GM19043 (cell line): ENCODE measurements around the gene IRF8.
"Not testable (repeated sequence)": the region's sequence is repeated elsewhere in the genome, so short reads cannot be mapped to it uniquely, and the experiment has no call there.

Experiments
- ATAC-seq: cut with Tn5 transposase; IDR thresholded peaks from one replicate; pipeline ENCODE4 v1.9.1; 2021; ENCODE audit warnings: low read depth; ENCODE audit not compliant: unreplicated experiment

Gene IRF8

DNA sequence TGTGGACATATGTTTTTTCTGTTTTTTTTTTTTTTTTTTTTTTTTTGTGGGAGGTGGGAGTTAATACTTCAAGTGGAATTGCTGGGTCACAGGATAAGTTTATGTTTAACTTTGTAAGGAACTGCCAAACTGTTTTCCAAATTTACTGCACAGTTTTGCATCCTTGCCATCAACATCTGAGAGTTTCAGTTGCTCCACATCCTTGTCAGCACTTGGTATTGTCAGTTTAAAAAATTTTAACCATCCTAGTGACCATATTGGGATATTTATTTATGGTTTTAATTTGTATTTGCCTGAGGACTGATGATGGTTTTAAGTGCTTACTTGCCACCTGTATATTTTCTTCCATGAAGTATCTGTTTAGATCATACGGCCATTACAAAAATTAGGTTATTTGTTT lies 34.0 kb upstream of the IRF8 start:
- no peak for ATAC-seq

DNA sequence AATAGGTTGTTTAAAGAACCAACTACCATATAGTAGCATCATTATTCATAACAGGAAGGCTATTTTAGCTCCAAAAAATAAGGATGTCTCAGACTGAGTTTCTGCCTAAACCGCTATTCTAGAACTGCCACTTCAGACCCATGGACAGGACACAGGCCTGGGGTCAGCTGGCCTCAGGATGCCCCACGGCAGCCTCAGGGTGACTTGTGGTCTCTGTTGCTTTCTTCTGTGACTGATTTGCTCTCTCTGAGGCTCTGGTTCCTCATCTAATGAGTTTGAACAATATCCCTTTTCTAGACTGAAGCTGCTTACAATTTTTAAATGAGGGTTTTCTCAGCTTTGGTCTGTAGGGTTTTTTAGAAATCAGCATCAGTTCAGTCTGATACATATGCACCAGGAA lies 31.8 kb upstream of the IRF8 start:
- ATAC-seq: no peak

DNA sequence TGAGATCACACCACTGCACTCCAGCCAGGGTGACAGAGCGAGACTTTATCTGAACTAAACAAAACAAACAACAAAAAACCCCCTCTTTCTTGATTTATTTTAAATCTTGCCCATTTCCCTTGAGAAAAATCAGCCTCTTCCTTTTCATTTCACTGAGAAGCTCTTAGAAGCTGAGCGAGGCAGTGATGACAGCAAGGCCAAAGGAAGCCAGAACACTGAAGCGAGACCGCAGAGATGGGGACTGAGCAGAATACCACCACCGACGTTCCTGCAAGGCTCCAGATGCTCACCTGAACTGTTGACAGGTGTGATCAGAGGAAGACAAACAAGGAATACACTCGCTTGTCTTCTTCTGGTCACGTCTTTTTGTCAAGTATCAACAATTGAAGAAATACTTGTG lies 30.5 kb upstream of the IRF8 start:
- no peak for ATAC-seq

DNA sequence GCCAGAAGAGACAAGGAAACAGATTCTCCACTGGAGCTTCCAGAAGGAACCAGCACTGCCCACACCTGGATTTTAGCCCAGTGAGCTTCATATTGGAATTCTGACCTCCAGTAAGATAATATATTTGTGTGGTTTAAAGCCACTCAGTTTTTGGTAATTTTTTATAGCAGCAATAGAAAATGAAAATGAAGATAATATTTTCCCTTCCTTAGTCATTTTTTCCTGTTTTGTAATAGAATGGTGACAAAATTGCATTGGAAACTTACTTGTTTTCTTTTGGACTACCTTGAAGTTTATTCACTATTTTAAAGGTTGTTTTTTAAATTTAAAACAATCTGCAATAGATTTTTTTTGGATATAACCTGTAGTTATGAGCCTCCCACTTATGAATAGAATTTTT lies 29.8 kb upstream of the IRF8 start:
- no peak for ATAC-seq

DNA sequence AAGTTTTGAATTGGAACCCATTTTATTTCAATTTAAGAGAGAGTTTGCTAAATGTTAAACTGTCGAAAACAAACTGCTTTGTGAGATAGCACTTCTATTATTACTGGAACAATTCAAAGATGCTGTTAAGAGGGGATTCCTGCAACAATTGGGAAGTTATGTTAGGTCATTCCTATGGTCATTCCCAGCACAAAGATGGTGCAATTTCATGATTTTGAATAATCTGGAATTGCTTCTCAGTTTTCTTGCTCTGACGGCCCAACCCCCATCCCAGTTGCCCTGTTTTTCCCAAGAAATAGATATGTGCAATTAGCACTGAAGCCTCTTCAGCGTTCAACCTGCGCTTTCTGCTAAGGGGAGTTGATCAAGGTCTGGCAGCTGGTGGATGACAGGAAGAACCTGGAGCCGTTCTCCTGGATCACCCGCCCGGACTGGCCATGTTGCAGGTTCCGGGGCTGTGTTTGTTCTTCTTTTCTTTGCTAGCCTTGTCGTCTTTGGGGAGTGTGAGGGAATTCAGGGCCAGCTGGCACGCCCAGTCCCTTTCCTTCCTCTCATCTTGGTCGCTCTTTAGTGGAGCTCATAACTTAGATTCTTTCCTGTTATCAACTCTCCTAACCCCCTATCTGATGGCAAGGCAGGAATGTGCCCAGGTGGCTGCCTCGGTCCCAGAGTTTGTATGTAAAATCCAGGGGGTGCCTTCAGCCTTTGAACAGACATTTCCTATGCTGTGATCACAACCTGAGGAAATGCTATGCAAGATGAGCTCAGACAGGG lies 29.0 kb upstream of the IRF8 start:
- no peak for ATAC-seq

DNA sequence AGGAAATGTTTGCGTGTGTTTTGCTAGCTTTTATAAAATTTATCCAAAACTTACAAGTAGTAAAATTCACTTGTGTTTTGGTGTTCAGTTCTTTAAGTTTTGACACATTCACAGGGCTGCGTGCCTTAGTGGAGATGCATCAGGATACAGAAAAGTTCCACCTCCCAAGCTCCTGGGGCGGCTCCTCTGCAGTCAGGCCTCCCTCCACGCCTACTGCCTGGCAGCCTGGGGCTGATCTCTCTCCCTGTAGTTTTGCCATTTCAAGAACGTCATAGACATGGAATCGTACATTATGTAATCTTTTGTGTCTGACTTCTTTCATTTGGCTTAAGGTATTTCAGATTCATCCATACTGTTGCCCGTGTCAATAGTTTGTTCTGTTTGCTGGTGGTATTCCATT lies 27.2 kb upstream of the IRF8 start:
- ATAC-seq: no peak

DNA sequence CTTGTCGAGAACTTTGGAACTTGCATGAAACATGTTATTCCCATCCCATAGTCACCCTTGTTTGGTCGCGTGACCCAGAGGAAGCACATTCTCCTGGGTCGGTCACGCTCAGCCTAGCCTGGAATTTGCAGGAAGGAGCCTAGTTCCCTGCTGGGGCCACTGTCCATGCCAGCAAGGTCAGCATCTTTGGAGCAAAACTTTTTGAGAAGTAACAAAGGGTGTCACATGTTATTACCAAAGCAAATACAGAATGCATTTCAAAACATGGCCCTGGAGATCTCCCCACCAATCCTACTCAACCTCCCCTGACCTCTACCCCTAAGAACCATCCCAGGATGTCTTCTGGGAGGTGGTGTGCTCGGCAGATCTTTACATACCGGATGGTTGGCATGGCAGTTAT lies 26.2 kb upstream of the IRF8 start:
- no peak for ATAC-seq

DNA sequence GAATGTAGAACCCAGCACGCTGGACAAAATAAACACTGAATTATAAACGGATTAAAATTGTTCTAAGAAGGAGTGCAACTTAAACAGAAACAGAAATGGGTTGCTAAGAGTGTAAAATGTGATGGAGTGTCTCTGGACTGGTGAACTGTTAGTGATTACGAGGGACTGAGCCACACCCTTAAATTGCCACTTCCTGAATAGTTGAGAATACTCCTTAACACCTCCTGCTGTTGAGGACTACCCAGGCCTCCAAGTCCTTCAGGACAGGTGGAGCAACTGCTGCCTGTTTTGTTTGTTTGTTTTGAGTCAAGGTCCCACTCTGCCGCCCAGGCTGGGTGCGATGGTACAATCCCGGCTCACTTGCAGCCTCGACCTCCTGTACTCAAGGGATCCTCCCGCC lies 25.8 kb upstream of the IRF8 start:
- ATAC-seq: no peak

DNA sequence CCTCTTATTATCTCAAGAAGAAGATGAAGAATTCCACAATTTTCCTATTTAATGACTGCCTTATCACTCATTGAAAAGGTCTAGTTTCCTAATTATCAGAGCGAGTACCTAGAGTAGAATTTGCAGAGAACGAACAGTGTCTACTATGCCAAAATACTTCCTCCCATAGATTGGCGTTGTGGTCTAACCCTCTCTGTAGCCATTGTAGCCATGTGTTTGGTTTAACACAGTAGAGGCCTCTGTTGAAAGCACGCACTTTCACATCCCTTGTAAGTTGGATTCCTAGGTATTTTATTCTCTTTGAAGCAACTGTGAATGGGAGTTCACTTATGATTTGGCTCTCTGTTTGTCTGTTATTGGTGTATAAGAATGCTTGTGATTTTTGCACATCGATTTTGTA lies 24.9 kb upstream of the IRF8 start:
- ATAC-seq: not testable (repeated sequence)

DNA sequence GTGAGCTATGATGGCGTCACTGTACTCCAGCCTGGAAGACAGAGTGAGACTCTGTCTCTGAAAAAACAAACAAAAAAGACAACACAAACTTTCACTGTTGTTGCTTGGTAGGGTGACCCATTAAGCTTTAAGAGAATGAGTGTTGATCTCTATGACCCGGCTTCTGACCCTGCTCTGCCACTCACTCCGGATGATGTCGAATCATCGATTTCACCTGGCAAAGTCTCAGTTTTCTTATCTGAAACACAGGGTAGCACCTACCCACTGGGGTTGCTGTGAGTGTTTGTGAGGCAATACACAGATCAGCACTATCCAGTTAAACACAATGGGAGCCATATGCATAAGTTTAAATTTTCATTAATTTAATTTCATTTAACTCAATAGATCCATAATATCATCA lies 20.6 kb upstream of the IRF8 start:
- no peak for ATAC-seq

DNA sequence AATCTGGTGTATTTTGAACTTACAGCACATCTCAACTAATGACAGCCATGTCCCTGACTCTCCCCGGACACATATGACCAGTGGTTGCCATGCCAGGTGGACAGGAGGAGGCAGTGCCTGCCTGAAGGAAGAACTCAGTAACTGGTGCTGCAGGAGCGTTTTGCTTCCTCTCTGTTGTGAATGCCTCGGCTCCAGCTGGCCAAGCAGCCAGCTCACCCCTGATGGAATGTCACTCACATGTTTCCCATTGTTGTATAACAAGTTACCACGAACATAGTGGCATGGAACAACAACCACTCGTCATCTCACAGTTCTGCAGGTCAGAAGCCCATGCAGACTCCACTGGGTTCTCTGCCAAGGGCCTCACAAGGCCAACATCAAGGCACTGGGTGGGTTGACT lies 20.1 kb upstream of the IRF8 start:
- no peak for ATAC-seq

DNA sequence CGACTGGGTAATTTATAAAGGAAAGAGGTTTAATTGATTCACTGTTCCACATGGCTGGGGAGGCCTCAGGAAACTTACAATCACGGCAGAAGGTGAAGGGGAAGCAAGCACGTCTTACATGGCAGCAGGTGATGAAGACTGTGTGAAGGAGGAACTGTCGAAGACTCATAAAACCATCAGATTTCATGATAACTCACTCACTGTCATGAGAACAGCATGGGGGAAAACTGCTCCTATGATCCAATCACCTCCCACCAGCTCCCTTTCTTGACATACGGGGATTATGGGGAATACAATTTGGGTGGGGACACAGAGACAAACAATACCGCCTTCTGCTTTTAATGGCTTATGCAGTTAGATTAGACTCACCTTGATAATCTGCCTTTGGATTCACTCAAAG lies 19.4 kb upstream of the IRF8 start:
- no peak for ATAC-seq

DNA sequence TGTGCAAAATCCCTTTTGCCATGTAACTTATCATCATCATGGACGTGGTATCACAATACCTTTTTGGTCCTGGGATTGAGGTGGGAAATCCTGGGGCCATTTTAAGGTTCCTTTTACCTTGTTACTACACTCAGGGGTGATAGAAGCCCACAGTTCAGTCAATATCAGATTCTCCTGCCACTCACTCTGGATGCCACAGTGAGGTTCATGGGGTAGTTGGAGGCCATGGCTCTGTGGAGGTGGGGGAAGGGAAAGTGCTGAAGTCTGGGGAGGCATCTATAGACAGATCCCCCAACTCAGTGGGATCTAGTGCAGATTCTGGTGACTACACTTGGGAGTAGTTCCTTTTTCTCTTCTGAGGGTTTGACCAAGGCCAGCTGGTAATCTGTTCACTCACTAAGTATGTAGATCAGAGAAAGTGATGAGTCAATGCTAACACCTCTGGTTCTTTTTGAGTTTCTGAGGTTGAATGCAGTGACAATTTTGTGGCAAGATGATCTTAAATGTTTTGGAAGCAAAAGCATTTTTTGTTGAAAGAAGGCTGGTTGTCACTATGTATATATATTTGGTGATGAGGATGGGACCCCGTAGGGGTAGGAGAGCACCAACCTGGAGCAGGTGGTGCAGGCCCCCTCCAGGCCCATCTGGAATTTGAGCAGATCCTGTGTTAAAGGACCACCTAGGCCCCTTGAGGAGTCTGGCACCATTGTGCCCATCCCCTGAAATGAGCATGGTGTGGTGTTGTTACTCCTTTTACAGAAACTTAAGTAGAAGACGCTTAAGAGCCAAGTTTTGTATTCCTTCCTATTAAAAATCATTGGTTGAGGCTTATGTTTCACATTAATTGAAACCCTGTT lies 18.8 kb upstream of the IRF8 start:
- ATAC-seq: peak; percentile 83

DNA sequence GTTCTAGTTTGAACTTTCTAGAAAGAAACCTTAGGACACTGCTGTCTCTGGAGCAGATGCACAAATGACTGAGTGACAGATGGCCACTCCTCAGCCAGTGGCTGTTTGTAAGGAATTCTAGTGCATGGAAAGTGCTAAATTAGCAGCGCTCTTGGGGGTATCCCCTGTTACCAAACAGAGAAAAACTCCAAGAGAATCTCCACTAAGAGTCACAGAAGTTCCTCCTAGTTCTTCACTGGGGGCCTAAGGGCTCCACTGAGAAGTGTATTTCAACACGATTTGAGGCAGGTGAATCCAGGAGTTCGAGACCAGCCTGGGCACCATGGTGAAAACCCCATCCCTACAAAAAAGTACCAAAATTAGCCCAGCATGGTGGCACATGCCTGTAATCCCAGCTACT lies 18.1 kb upstream of the IRF8 start:
- no peak for ATAC-seq

DNA sequence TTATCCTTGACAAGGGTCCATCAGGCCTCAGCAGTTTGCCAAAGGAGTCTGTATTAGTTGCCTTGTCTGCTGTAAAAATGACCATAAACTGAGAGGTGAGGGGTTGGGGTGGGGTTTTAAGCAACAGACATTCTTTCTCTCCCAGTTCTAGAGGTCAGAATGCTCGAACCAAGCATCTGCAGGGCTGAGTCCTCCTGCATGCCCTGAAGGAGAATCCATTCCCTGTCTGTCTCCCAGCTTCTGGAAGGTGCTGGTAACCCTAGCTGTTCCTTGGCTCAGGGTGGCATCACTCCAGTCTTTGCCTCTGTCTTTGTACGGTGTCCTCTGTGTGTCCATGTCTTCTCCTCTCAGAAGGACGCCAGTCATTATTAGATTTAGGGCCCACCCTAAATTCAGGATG lies 17.5 kb upstream of the IRF8 start:
- no peak for ATAC-seq

DNA sequence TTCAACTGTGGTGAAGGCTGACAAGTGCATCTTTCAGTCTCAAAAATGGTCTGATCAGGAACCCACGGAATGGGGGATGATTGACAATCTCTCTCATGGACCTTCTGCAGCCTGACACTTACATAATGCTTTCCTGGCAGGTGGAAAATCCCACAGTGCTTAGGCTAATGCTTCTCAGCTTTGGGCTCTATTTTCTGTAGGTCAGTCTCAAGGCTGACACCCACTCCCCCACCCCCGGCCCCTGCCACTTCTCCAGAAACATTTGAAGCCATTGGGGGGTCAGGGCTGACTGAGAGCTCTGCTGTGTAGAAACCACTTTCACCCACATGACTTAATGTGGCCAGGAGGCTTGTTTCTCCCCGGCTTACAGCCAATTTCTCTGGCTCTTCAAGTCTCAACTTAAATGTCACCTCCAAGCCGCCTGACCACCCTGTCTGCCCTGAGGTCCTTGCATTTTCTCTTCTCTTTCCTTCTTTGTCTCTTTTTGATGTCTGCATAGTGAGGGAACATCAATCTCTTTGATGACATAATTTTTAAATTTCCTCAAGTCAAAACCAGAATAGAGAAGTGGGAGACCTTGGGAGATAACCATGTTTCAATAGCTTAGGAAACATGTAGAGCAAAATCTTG lies 16.7 kb upstream of the IRF8 start:
- ATAC-seq: no peak

DNA sequence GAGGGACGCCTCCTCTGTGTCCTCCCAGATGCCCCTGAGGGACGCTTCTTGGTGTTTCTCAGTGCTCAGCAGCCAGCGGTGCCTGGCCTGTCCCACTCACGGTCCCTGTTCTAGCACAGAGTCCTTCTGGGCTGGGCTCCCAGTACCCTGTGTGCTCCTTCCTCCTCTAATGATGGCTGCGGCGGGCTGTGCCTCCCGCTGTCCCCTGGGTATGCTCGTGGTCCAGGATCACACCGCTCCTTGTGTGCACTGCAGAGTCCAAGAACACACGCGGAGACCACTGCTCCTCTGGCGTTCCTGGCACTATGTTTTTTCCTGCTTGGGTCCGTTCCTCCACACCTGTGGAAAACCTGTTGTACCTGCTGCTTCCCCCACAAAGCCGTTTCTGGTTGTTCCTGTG lies 15.1 kb upstream of the IRF8 start:
- no peak for ATAC-seq

DNA sequence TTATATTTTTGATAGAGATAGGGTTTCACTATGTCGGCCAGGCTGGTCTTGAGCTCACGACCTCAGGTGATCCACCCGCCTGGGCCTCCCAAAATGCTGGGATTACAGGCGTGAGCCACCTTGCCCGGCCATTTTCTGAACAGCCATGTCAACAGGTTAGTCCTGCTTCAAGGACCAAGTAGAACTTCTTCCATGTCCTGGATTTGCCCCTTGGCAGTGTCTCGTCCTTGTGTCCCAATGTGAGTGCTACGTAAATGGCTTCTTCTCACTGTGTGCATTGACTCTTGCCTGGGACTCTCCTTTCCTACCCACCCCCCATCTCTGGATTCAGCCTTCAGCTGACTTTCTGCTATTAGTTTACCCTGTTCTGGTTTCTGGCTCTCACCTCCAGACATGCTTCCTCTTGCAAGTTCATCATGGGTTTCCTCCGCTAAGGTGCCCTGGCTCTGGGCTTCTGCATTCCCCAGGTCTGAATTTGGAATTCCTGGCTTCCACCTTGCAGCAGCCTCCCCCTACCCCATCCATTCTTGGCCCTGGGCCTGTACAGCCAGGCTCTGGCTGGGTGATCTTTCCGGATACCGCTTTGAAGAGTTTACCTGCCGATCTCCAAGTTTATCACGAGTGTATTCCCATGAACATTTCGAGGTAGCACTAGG lies 14.0 kb upstream of the IRF8 start:
- no peak for ATAC-seq

DNA sequence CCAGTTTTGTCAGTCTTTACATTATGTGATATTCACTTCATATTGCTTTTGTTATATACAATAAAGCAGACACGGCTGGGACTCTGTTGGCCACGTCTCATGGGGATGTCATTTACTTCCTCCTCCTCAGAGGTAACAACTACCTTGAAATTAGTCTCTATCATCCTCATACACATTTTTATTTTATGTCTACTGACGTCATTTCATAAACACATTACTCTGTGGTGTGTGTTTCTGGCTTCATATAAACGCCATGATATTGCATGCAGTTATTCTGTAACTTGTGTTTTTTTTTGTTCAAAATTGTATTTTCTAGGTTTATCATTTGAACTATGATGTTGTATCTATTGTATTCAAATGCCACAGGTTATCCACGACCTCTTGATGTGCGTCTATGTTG lies 13.4 kb upstream of the IRF8 start:
- no peak for ATAC-seq

DNA sequence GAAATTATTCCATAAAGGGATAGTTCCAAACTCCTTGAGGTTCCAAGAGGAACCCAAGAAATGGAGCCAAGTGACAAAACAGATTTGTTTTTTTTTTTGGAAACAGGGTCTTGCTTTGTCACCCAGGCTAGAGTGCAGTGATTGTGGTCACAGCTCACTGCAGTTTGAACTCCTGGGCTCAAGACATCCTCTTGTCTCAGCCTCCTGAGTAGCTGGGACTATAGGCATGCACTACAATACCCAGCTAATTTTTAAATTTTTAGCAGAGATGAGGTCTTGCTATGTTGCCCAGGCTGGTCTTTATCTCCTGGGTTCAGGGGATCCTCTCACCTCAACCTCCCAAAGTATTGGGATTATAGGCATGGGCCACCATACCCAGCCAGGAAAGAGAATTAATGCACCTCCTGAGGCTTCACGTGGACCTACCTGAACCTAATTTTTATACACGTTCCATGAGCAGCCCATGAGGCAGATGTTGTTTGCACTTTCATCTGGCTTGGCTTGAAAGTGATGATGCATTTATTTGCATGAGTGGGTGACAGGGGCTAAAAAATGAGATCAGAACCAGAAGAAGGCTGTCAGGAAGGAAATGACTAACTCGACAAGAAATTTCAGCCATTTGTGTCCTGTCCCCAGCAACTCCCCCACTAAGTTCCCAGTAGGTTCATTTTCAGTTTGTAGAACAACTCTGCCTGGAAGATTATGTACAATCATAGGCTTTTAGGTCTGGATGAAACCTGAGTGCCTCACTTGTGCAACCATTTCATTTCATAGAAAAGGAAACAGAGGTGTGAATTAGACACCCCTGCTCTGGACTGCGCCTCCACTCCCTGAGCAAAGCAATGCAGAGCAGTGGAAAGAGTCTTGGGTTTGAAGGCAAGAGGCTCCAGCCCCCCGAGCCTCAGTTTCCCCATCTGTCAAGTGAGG lies 10.3 kb upstream of the IRF8 start:
- ATAC-seq: peak; percentile 80
